HepG2 (cell line): Measurements from ENCODE around the gene RPLP2. TPM values are rescaled to one million over a fixed set of nuclear protein-coding genes. Genes with fewer than 3 reads are reported as not detected.

Experiments
- ARID5B ChIP-seq: IDR thresholded peaks from 2 replicates; pipeline ENCODE4 v1.4.0; 2020; ENCODE audit warnings: mild to moderate bottlenecking, missing genetic modification reagents
- FOXA3 ChIP-seq: IDR thresholded peaks from 2 replicates; pipeline ENCODE4 v1.6.1; 2016; ENCODE audit warnings: missing genetic modification reagents, missing compliant biosample characterization
- PAXIP1 ChIP-seq: sonication (generic); formaldehyde crosslinking; conservative IDR thresholded peaks from 2 replicates; pipeline ENCODE4 v1.4.0; 2020; ENCODE audit warnings: mild to moderate bottlenecking, missing genetic modification reagents, moderate library complexity
- RAD21 ChIP-seq: fragments of 450-650 bp; formaldehyde crosslinking; IDR thresholded peaks from 2 replicates; pipeline ENCODE4 v1.5.0; 2020; ENCODE audit warnings: mild to moderate bottlenecking
- SKI ChIP-seq: fragments of 450-650 bp; IDR thresholded peaks from one replicate; pipeline ENCODE4 v1.6.1; 2018; ENCODE audit warnings: mild to moderate bottlenecking; ENCODE audit not compliant: partially characterized antibody
- SNAI1 ChIP-seq: sonication (generic); formaldehyde crosslinking; IDR thresholded peaks from 2 replicates; pipeline ENCODE4 v1.5.0; 2020; ENCODE audit warnings: mild to moderate bottlenecking, missing genetic modification reagents, borderline replicate concordance
- SRSF4 ChIP-seq: fragments of 200-400 bp; formaldehyde crosslinking; IDR thresholded peaks from one replicate; pipeline ENCODE4 v1.6.1; 2018; ENCODE audit warnings: mild to moderate bottlenecking, low read depth, low read length, moderate library complexity; ENCODE audit not compliant: poor library complexity, severe bottlenecking
- STAT5B ChIP-seq: sonication (generic); formaldehyde crosslinking; IDR thresholded peaks from 2 replicates; pipeline ENCODE4 v1.4.0; 2020; ENCODE audit warnings: missing genetic modification reagents
- THAP8 ChIP-seq: sonication (generic); formaldehyde crosslinking; IDR thresholded peaks from 2 replicates; pipeline ENCODE4 v1.5.1; 2020; ENCODE audit warnings: missing genetic modification reagents, mild to moderate bottlenecking, borderline replicate concordance
- TSC22D2 ChIP-seq: sonication (generic); formaldehyde crosslinking; IDR thresholded peaks from 2 replicates; pipeline ENCODE4 v1.5.1; 2020; ENCODE audit warnings: missing genetic modification reagents, mild to moderate bottlenecking, borderline replicate concordance
- ZBTB46 ChIP-seq: sonication (generic); formaldehyde crosslinking; IDR thresholded peaks from 2 replicates; pipeline ENCODE4 v1.4.0; 2020; ENCODE audit warnings: mild to moderate bottlenecking, missing genetic modification reagents, borderline replicate concordance
- ZFP82 ChIP-seq: sonication (generic); formaldehyde crosslinking; IDR thresholded peaks from 2 replicates; pipeline ENCODE4 v1.5.1; 2020; ENCODE audit warnings: mild to moderate bottlenecking, missing genetic modification reagents, borderline replicate concordance
- ZNF616 ChIP-seq: sonication (generic); formaldehyde crosslinking; IDR thresholded peaks from 2 replicates; pipeline ENCODE4 v1.5.0; 2020; ENCODE audit warnings: low read depth, mild to moderate bottlenecking, missing genetic modification reagents
- ZNF691 ChIP-seq: sonication (generic); formaldehyde crosslinking; IDR thresholded peaks from 2 replicates; pipeline ENCODE4 v1.4.0; 2020; ENCODE audit warnings: missing genetic modification reagents, low read depth, mild to moderate bottlenecking, borderline replicate concordance
- ZNF839 ChIP-seq: sonication (generic); formaldehyde crosslinking; IDR thresholded peaks from 2 replicates; pipeline ENCODE4 v1.4.0; 2020; ENCODE audit warnings: missing genetic modification reagents, mild to moderate bottlenecking, borderline replicate concordance
- polyA plus RNA-seq, 8 experiments: library from polyadenylated mRNA; depleted of rRNA in 3 of 8; stranded (reverse) in 7 of 8; unstranded in 1 of 8; fragments of >200 nt; fragmentation: Illumina TruSeq in 4 of 8; extraction: Trizol in 4 of 8; gene quantifications; 2 replicates each; pipeline versions ENCODE4 v1.2.1 to v1.2.3, GENCODE V29; 2011 to 2016; ENCODE audit warnings: low read depth in 4 of 8, missing spikeins in 1 of 8, mixed read lengths in 1 of 8; ENCODE audit not compliant: insufficient read depth in 1 of 8
- total RNA-seq, 5 experiments: library from RNA; depleted of rRNA; stranded (reverse); fragments of >200 nt; fragmentation: Illumina TruSeq; extraction: Trizol; gene quantifications; 2 replicates each; pipeline ENCODE4 v1.2.3, GENCODE V29; 2016; ENCODE audit warnings: low read depth in 1 of 5

The RPLP2 gene
- total and polyA plus RNA-seq, 2 of the 13 experiments (the other 11 are each of a cell fraction or from before 2014, with no cell fraction given), result 978 to 2,106 TPM

GRCh38 chr11:843818-844692 lies 34.3 kb downstream of the RPLP2 start (continued):
- TF ChIP-seq THAP8 (CRISPR knock-in tag) (no peak), RAD21 (CRISPR knock-in tag) (no peak), ZBTB46 (CRISPR knock-in tag) (no peak), PAXIP1 (CRISPR knock-in tag) (peak; percentile 88), ZNF839 (CRISPR knock-in tag) (no peak), FOXA3 (peak; percentile 73; the same call in 1 of the 2 replicates), SKI (no peak), TSC22D2 (no peak), ZNF616 (no peak), ARID5B (CRISPR knock-in tag) (peak; percentile 35), SNAI1 (CRISPR knock-in tag) (no peak), SRSF4 (no peak), ZNF691 (peak; percentile 73; the same call in 1 of the 2 replicates), ZFP82 (no peak), STAT5B (no peak)
